ENCODE results near the gene DUSP18. TPM values are rescaled to one million over a fixed set of nuclear protein-coding genes. Genes with fewer than 3 reads are reported as not detected.

The DUSP18 gene
- total and polyA plus RNA-seq, 4 donors: 7.9 to 27.1 (median 12.6) TPM

DNA sequence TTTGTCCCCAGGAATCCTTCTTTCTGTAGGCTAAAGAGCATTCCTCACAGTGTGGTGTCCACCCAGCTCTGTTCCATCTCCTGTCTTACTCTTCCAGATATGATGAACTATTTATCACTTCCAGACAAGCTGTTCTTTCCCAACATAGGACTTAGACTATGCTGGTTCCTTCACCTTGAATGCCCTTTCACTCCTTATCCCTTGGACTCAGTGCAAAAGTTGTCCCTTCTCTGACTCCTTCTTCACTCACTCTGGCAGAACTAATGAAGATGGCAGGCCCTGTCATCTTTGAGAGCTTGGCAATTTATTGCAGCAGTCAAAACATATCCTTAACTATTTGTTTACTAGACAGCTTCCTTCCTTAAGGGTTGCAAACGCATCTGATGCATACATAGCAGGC, 23.5 kb upstream of the DUSP18 start:
- H3K4me3 ChIP-seq: no peak overlapping the region
- ATAC-seq (ENCODE audit: insufficient read depth, low FRiP score): no peak
- H3K36me3 ChIP-seq (ENCODE audit: control insufficient read depth in 4 of 4, insufficient read depth in 4 of 4, low read length in 4 of 4): no peaks in the 10 kb centered on the region
- no peaks in the 10 kb centered on the region for H3K27me3 ChIP-seq (ENCODE audit: control insufficient read depth in 3 of 3, insufficient read depth in 3 of 3, low read length in 2 of 3)
- TF ChIP-seq, protein P1, sequence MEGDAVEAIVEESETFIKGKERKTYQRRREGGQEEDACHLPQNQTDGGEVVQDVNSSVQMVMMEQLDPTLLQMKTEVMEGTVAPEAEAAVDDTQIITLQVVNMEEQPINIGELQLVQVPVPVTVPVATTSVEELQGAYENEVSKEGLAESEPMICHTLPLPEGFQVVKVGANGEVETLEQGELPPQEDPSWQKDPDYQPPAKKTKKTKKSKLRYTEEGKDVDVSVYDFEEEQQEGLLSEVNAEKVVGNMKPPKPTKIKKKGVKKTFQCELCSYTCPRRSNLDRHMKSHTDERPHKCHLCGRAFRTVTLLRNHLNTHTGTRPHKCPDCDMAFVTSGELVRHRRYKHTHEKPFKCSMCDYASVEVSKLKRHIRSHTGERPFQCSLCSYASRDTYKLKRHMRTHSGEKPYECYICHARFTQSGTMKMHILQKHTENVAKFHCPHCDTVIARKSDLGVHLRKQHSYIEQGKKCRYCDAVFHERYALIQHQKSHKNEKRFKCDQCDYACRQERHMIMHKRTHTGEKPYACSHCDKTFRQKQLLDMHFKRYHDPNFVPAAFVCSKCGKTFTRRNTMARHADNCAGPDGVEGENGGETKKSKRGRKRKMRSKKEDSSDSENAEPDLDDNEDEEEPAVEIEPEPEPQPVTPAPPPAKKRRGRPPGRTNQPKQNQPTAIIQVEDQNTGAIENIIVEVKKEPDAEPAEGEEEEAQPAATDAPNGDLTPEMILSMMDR (IDR thresholded peaks at IDR 0.05; ENCODE audit: control extremely low read depth, extremely low read depth): no peak
- no peak overlapping the region for H3K9ac ChIP-seq (ENCODE audit: insufficient read depth in 1 of 2, low read length in 2 of 2)
- 50 to 60% methylated on average over 1 of the region's 1 CpG for WGBS, 2 donors
- no peak overlapping the region for H3K27ac ChIP-seq (ENCODE audit: low read depth in 1 of 2, low read length in 1 of 2)
- no peaks in the 10 kb centered on the region for H3K9me3 ChIP-seq (ENCODE audit: control insufficient read depth in 4 of 4, insufficient read depth in 3 of 4, low read length in 3 of 4)
- DNase-seq: no peak
- H3K4me1 ChIP-seq (ENCODE audit: control insufficient read depth in 5 of 5, insufficient read depth in 5 of 5, low read length in 5 of 5): peaks cover 0 to 11% (median 4%) of the 10 kb centered on the region in 5 donors

DNA sequence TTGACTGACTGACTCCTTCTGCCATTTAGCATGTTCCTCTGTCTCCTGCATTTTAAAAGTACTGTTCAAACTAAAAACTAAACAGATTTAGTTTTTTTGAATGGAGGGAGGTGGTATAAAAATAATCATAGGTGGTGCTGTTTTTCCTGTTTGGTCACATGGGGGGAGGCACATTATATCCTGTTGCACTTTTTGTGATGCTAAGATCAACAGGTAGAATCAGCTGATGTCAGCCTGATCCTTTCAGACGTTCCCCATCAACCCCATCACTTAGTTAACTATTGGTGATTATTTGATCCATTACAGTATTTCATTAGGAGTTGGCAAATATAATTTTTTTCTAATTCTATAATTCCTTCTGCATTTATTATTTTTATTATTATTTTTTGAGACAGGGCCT, 21.9 kb upstream of the DUSP18 start:
- Histone ChIP-seq H3K4me3 (no peak overlapping the region), H3K36me3 (ENCODE audit: control insufficient read depth in 4 of 4, insufficient read depth in 4 of 4, low read length in 4 of 4) (no peaks in the 10 kb centered on the region), H3K27ac (ENCODE audit: low read depth in 1 of 2, low read length in 1 of 2) (no peak overlapping the region), H3K9ac (ENCODE audit: insufficient read depth in 1 of 2, low read length in 2 of 2) (no peak overlapping the region), H3K9me3 (ENCODE audit: control insufficient read depth in 4 of 4, insufficient read depth in 3 of 4, low read length in 3 of 4) (no peaks in the 10 kb centered on the region), H3K4me1 (ENCODE audit: control insufficient read depth in 5 of 5, insufficient read depth in 5 of 5, low read length in 5 of 5) (peaks cover 0 to 4% (median 0%) of the 10 kb centered on the region in 5 donors), H3K27me3 (ENCODE audit: control insufficient read depth in 3 of 3, insufficient read depth in 3 of 3, low read length in 2 of 3) (no peaks in the 10 kb centered on the region)
- TF ChIP-seq, protein P1 (IDR thresholded peaks at IDR 0.05; ENCODE audit: control extremely low read depth, extremely low read depth): no peak
- 65 to 76% methylated on average over 1 of the region's 1 CpG for WGBS, 2 donors
- DNase-seq (no peak), ATAC-seq (ENCODE audit: insufficient read depth, low FRiP score) (no peak)

DNA sequence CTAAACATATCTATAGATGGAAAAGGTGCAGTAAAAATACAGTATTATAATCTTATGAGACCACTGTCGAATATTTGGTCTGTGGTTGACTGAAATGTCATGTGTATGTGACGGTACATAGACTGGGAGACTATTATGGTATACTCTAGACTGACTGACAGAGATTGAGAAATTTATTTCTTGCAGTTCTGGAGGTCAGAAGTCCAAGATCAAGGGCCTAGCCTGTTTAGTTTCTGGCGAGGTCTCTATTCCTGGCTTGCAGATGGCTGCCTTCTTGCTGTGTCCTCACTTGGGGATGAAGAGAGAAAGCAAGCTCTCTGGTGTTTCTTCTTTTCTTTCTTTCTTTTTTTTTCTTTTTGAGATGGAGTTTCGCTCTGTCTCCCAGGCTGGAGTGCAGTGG, 19.7 kb upstream of the DUSP18 start:
- no peaks in the 10 kb centered on the region for H3K27me3 ChIP-seq (ENCODE audit: control insufficient read depth in 3 of 3, insufficient read depth in 3 of 3, low read length in 2 of 3)
- no peak overlapping the region for H3K27ac ChIP-seq (ENCODE audit: low read depth in 1 of 2, low read length in 1 of 2)
- 88 to 95% methylated on average over 4 of the region's 4 CpGs for whole genome bisulfite sequencing, 2 donors
- H3K9me3 ChIP-seq (ENCODE audit: control insufficient read depth in 4 of 4, insufficient read depth in 3 of 4, low read length in 3 of 4): no peaks in the 10 kb centered on the region
- TF ChIP-seq, protein P1 (IDR thresholded peaks at IDR 0.05; ENCODE audit: control extremely low read depth, extremely low read depth): no peak
- H3K4me1 ChIP-seq (ENCODE audit: control insufficient read depth in 5 of 5, insufficient read depth in 5 of 5, low read length in 5 of 5): no peaks in the 10 kb centered on the region
- ATAC-seq (ENCODE audit: insufficient read depth, low FRiP score) (no peak), DNase-seq (no peak)
- no peaks in the 10 kb centered on the region for H3K36me3 ChIP-seq (ENCODE audit: control insufficient read depth in 4 of 4, insufficient read depth in 4 of 4, low read length in 4 of 4)
- H3K9ac ChIP-seq (ENCODE audit: insufficient read depth in 1 of 2, low read length in 2 of 2): no peak overlapping the region
- no peak overlapping the region for H3K4me3 ChIP-seq

DNA sequence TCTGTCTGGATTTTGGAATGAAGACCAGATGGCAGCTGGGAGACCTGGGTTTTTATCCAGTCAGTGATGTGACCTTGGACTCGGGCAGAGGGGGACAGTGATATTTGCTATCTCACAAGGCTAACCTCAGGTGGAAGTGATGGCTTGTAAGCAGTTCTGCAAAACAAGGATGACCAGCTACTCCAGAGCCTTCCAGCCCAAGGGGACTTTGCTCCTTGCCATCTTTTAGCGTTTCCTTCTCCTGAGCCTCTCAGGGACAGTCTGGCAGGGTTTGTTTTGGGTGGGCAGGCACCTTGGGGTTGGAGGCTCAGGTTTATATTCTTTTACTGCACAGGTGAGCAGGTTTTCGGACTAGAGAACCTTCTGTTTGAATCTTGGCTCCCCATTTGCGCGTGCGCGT, 17.5 kb upstream of the DUSP18 start:
- Histone ChIP-seq H3K36me3 (ENCODE audit: control insufficient read depth in 4 of 4, insufficient read depth in 4 of 4, low read length in 4 of 4) (no peaks in the 10 kb centered on the region), H3K27ac (ENCODE audit: low read depth in 1 of 2, low read length in 1 of 2) (no peak overlapping the region), H3K4me3 (no peak overlapping the region), H3K9me3 (ENCODE audit: control insufficient read depth in 4 of 4, insufficient read depth in 3 of 4, low read length in 3 of 4) (no peaks in the 10 kb centered on the region), H3K4me1 (ENCODE audit: control insufficient read depth in 5 of 5, insufficient read depth in 5 of 5, low read length in 5 of 5) (no peaks in the 10 kb centered on the region), H3K27me3 (ENCODE audit: control insufficient read depth in 3 of 3, insufficient read depth in 3 of 3, low read length in 2 of 3) (no peaks in the 10 kb centered on the region), H3K9ac (ENCODE audit: insufficient read depth in 1 of 2, low read length in 2 of 2) (no peak overlapping the region)
- DNase-seq (no peak), ATAC-seq (ENCODE audit: insufficient read depth, low FRiP score) (no peak)
- TF ChIP-seq, protein P1 (IDR thresholded peaks at IDR 0.05; ENCODE audit: control extremely low read depth, extremely low read depth): no peak
- WGBS, 2 donors: 90% methylated on average over 7 of the region's 7 CpGs
